Non-pigmented ciliary epithelial cell (primary cell): Measurements from ENCODE around the gene C11orf86.

Source experiments
- DNase-seq: peaks from one replicate; pipeline ENCODE4 v3.0.0-alpha.2; 2010; ENCODE audit warnings: low read depth

The C11orf86 gene

GRCh38 chr11:67024966-67025365 lies 49.9 kb downstream of the C11orf86 start:
- DNase-seq, result no peak

GRCh38 chr11:67025750-67026149 lies 50.6 kb downstream of the C11orf86 start:
- DNase-seq, result no peak
